Lung (tissue), 12 donors: ENCODE measurements around the gene CHD9. TPM values are rescaled to one million over a fixed set of nuclear protein-coding genes. Genes with fewer than 3 reads are reported as not detected.

Source experiments
- ATAC-seq: fragments of 200-7000 bp; cut with Tn5 transposase; one replicate; pipeline ENCODE4 v1.9.1; 2020; ENCODE audit warnings: moderate number of reproducible peaks; ENCODE audit not compliant: insufficient read depth, low FRiP score
- DNase-seq, 3 donors: peaks; one replicate each; pipeline ENCODE4 v3.0.0-alpha.2; 2013 to 2017
- H3K27ac ChIP-seq, 2 donors: one replicate each; pipeline ENCODE4 v1.5.1; 2013; ENCODE audit warnings: mild to moderate bottlenecking in 2 of 2, moderate library complexity in 2 of 2, control low read depth in 1 of 2, inconsistent platforms in 1 of 2, low read depth in 1 of 2, low read length in 1 of 2
- H3K27me3 ChIP-seq, 3 donors: one replicate each; pipeline ENCODE4 v1.5.1; 2013; ENCODE audit warnings: low read length in 2 of 3; ENCODE audit not compliant: control insufficient read depth in 3 of 3, insufficient read depth in 3 of 3
- H3K36me3 ChIP-seq, 4 donors: one replicate each; pipeline ENCODE4 v1.5.1; 2013; ENCODE audit warnings: low read length in 4 of 4, mild to moderate bottlenecking in 1 of 4, moderate library complexity in 1 of 4; ENCODE audit not compliant: control insufficient read depth in 4 of 4, insufficient read depth in 4 of 4
- H3K4me1 ChIP-seq, 5 donors: one replicate each; pipeline ENCODE4 v1.5.1; 2013; ENCODE audit warnings: low read length in 5 of 5, mild to moderate bottlenecking in 2 of 5, moderate library complexity in 1 of 5; ENCODE audit not compliant: control insufficient read depth in 5 of 5, insufficient read depth in 5 of 5
- H3K4me3 ChIP-seq: one replicate; pipeline ENCODE4 v1.5.1; 2013; ENCODE audit warnings: mild to moderate bottlenecking, control low read depth, moderate library complexity
- H3K9ac ChIP-seq, 2 donors: one replicate each; pipeline ENCODE4 v1.5.1; 2013; ENCODE audit warnings: low read length in 2 of 2, control low read depth in 1 of 2; ENCODE audit not compliant: insufficient read depth in 1 of 2
- H3K9me3 ChIP-seq, 4 donors: one replicate each; pipeline ENCODE4 v1.5.1; 2013; ENCODE audit warnings: low read length in 3 of 4, mild to moderate bottlenecking in 1 of 4, moderate library complexity in 1 of 4; ENCODE audit not compliant: control insufficient read depth in 4 of 4, insufficient read depth in 3 of 4
- WGBS, 2 donors: extraction: QIAGEN DNeasy Blood & Tissue Kit; methylation state at CpG; one replicate each; pipeline ENCODE4 v1.1.7; 2013; 5-methylcytosine and 5-hydroxymethylcytosine counted together
- polyA plus RNA-seq, 2 donors: library from polyadenylated mRNA; stranded (reverse); fragments of 200-250 nt; gene quantifications; one replicate each; pipeline ENCODE4 v1.2.1, GENCODE V29; 2013
- total RNA-seq, 2 donors: library from RNA; depleted of rRNA in 1 of 2; stranded (reverse); fragments of >200 nt in 1 of 2; gene quantifications; one replicate each; pipeline ENCODE4 v1.2.1, GENCODE V29; 2014 to 2021
- TF ChIP-seq, protein P1 (sequence below): IDR thresholded peaks from 2 replicates; pipeline ENCODE4 v1.5.1; 2012; ENCODE audit warnings: mild to moderate bottlenecking; ENCODE audit errors: control extremely low read depth, extremely low read depth
- donor health status: control.
- donor health status: control.
- donor health status: Bipolar disorder and iron deficiency.
- donor health status: healthy.
- donor health status: DM: yes; HTN: yes; CAD: no.

CHD9 gene
- total and polyA plus RNA-seq, 4 donors: 12.7 to 138 (median 39.4) TPM

DNA sequence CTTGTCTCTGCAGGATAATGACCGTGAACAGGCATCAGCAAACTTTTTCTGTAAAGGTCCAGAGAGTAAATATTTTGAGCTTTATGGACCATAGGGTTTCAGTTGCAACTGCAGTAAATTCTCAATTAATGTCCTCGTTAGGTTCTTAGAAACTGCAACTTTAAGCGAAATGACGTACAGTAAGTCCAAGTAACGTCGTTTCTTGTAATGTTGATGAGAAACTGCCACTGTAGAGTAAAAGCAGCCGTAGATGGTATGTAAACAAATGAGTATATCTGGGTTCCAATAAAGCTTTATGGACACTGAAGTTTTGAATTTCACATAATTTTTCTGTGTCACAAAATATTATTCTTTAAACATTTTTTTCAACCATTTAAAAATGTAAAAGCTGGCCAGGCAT lies 4.9 kb downstream of the CHD9 start:
- 80 to 93% methylated on average over 7 of the region's 7 CpGs for WGBS, 2 donors
- DNase-seq (no peak), ATAC-seq (no peak)
- H3K9me3 ChIP-seq: no peaks in the 10 kb centered on the region
- no peak overlapping the region for H3K9ac ChIP-seq
- TF ChIP-seq, protein P1, sequence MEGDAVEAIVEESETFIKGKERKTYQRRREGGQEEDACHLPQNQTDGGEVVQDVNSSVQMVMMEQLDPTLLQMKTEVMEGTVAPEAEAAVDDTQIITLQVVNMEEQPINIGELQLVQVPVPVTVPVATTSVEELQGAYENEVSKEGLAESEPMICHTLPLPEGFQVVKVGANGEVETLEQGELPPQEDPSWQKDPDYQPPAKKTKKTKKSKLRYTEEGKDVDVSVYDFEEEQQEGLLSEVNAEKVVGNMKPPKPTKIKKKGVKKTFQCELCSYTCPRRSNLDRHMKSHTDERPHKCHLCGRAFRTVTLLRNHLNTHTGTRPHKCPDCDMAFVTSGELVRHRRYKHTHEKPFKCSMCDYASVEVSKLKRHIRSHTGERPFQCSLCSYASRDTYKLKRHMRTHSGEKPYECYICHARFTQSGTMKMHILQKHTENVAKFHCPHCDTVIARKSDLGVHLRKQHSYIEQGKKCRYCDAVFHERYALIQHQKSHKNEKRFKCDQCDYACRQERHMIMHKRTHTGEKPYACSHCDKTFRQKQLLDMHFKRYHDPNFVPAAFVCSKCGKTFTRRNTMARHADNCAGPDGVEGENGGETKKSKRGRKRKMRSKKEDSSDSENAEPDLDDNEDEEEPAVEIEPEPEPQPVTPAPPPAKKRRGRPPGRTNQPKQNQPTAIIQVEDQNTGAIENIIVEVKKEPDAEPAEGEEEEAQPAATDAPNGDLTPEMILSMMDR: no peak
- H3K36me3 ChIP-seq: no peaks in the 10 kb centered on the region
- no peak overlapping the region for H3K27ac ChIP-seq
- H3K27me3 ChIP-seq: no peaks in the 10 kb centered on the region
- no peak overlapping the region for H3K4me3 ChIP-seq
- H3K4me1 ChIP-seq: peaks cover 0 to 14% (median 9%) of the 10 kb centered on the region in 5 donors

DNA sequence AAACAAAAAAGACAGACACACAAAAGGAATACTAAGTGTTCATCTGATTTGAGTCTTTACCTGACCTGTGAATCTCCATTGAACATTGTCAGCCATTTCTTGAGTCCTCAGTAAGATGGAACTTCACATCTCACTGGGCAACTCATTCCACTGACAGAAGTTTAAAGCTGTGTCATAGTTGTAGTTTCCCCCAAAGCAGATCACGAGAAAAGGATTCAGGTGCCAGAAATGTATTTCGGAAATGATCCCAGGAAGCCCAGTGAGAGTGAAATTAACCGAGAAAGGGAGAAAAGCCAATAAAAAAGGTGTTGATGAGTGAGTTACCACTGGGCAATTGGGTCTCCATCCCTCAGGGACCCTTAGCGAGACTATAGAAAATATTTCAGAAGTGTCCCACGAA lies 6.5 kb downstream of the CHD9 start:
- Histone ChIP-seq H3K4me1 (peaks cover 2 to 9% (median 5%) of the 10 kb centered on the region in 5 donors), H3K27ac (no peak overlapping the region), H3K4me3 (no peak overlapping the region), H3K27me3 (no peaks in the 10 kb centered on the region), H3K9me3 (no peaks in the 10 kb centered on the region), H3K9ac (no peak overlapping the region), H3K36me3 (no peaks in the 10 kb centered on the region)
- DNase-seq: no peak
- ATAC-seq: no peak
- WGBS, 2 donors: 96% methylated on average over 5 of the region's 5 CpGs
- TF ChIP-seq, protein P1: no peak

DNA sequence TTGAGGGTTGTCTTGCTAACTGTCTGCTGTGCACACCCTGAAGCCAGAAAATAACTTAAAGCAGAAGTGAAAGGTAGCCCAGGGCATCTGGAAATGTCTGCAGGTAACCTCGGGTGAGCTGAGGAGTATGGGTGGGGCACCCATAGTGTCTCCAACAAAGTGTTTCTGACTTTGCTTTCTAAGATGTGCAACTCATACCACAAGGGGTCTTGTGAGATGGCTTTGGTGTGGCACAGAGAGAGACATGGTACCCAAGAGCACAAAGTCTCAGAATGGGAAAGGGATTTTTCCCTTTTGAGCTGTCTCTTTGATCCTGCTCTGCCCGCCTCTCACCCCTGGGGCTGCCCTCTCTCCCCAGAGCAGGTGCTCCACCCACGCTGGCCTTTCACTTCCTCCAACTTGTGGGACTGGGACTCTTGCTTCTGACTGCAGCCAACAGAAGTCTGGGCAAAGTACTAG lies 6.9 kb downstream of the CHD9 start:
- H3K9ac ChIP-seq: no peak overlapping the region
- H3K4me1 ChIP-seq: peaks cover 0 to 10% (median 4%) of the 10 kb centered on the region in 5 donors
- no peaks in the 10 kb centered on the region for H3K9me3 ChIP-seq
- peak; percentile 72 for ATAC-seq
- peak overlapping the region in 1 of 2 donors; percentile 6 for H3K27ac ChIP-seq
- no peaks in the 10 kb centered on the region for H3K36me3 ChIP-seq
- H3K4me3 ChIP-seq: no peak overlapping the region
- no peak for DNase-seq
- H3K27me3 ChIP-seq: no peaks in the 10 kb centered on the region
- WGBS, 2 donors: 14 to 17% methylated on average over 3 of the region's 3 CpGs
- TF ChIP-seq, protein P1: no peak

DNA sequence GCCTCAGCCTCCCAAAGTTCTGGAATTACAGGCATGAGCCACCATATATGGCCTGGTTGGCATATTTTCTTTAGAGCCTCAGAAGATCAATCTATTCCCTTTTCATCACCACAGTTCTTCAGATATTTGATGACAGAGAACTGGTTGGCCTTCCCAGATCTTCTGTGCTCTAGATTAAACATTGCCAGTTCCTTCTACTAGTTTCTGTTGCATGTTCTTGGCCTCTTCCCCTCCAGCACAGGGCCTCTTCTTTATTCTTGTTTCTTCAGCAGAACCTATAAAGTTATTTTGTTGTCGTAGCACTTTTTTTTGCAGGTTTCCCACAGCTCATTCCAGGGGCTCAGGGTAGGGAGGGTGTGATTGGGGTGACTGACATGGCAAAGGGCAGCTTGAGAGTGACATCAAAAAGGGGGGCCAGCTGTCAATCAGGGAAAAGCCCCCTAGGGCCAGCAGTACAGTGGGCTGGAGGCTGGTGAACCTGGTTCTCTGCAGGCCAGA lies 9.3 kb downstream of the CHD9 start:
- H3K27ac ChIP-seq: no peak overlapping the region

More for the DNA sequence above, 9.3 kb downstream of the CHD9 start:
- ATAC-seq (no peak), DNase-seq (no peak)
- Histone ChIP-seq H3K9me3 (no peaks in the 10 kb centered on the region), H3K36me3 (peaks cover 0 to 3% (median 0%) of the 10 kb centered on the region in 4 donors), H3K9ac (no peak overlapping the region), H3K27me3 (no peaks in the 10 kb centered on the region), H3K4me1 (peaks cover 0 to 18% (median 0%) of the 10 kb centered on the region in 5 donors), H3K4me3 (no peak overlapping the region)
- 82 to 86% methylated on average over 1 of the region's 1 CpG for WGBS, 2 donors
- TF ChIP-seq, protein P1: no peak
